ENCODE results near the gene KIRREL3.

Gene KIRREL3

DNA sequence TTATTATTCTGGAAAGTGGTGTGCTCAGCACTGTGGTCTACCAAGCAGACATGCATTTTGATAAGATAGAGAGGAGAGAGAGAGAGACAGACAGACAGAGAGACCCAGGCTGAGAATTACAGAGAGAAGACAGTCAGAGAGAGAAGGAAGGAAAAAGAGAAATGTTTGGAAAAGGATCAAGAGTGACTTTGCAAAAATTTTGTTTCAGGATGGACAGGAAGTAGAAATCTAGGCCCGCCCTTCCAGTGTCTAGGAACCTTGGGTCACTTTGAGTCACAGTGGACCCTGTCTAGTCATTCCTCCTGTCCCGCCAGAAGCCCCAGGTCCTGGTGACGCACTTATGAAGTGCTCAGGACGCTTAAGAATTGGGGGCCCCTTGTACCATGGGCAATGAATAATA is 478.4 kb downstream of the KIRREL3 start:
- no peak for DNase-seq

GRCh38 chr11:126521196-126521595 is 479.4 kb downstream of the KIRREL3 start:
- DNase-seq, result no peak

- DNase-seq, result no peak
Measured at GRCh38 chr11:126519764-126520734, 480.5 kb downstream of the KIRREL3 start.

DNA sequence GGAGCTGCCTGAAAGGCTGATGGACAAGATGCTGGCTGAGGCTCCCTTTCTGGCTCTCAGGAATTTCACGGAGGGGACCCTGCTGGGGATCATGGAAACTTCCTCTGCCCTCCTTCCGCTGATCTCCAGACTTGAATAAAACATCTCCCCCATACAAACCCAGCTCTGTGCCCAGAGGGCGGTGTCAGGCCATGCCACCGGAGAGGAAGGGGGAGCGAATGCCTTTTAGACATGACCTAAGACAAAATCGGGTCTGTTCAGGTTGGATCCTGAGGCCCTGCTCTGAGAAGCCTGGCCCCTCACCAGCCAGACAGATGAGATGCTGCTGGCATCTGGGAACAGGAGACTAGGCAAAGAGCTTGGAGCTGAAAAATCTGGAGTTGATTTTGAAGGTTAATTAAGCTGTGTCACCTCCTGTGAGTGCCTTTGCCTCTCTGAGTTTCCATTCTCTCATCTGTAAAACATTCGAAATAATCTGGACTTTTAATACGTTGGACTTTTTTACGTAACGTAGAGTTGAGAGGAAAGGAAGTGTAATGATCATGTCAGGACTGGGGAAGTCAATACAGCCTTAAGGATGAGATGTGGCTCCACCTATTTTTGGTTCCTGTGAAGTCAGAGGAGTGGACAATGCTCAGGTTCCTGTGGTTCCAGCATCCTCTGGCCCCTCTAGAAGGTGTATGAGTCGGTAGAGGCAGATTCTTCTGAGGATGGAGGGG is 481.4 kb downstream of the KIRREL3 start:
- DNase-seq, result no peak

DNA sequence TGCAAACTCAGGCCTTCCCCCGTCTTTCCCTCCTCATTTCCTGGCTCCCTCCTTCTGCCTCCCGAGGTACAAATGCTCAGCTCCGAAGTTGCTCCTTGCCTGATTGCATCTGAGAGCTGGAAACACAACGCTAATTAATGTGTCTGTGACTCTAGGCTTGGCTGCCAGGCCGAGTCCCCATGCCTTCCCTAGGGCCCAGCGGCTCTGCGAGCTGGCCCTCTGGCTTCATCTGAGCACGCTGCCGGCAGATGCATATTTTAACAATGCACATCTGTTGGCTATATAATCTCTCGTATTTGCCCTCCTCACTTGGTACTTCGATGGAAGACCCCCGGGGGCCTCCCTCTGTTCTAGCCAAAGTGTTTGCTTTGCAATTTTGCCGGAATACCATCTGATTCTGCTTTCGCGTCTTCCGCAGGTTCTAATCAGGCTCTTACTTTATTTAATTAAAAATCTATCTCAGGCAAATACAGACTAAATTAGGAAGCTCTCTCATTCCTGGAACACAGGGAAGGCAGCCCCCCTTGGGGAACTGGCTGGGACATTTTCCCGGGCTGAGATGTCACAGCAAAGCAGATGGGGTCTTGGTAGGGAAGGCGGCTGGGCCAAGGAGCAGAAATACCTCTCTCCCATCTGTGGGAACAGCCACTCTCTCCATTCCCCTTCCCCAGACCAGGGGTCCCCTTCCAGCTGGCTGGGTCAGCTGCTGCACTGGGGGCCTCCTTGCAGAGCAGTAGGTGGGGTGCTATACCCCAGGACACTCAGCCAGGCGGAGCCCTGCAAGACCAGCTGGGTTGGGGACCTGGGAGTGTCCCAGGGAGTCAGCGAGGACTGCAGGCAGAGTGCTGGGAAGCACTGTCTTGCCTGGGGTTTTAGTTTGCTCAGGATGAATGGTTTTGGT is 482.2 kb downstream of the KIRREL3 start:
- DNase-seq, result no peak

DNA sequence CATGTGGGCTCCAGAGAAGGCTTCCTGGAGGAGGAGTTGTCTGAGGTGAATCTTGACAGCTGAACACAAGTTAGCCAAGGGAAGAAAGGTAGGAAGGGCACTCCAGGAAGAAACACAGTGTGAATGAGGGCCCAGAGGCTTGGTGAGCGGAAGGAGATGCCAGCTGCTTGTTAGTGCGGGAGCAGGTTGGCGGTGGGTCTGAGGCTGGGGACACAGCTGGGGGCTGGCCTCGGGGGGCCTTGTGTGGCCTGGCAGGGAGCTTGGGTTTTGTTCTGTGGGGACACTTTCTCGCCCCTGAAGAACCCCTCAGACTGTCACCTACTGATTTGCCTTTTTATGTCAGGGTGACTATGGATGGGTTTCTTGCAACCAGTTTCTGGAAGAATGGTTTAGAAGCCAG is 485.1 kb downstream of the KIRREL3 start:
- DNase-seq, result no peak

GRCh38 chr11:126514061-126514693 is 486.4 kb downstream of the KIRREL3 start:
- DNase-seq, result no peak

- no peak for DNase-seq
Measured at GRCh38 chr11:126512741-126513715, 487.5 kb downstream of the KIRREL3 start.

DNA sequence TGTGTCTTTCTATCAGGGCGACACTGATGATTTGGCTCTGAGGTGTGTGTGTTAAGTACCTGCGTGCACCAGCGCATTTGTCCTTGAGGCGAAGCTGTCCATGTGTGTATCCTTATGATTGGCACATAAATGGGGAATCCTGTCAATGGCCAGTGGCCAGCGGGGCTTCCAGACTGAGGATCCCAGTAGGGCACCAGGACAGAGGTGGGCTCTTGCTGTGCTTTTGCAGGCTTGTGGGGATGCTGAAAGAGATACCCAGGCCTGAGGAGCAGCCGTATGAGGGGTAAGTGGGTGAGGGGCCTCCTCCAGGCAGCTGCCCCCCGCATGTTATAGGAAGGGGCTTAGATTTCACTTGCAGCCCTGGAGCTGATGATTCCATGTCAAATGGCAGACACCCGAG is 488.3 kb downstream of the KIRREL3 start:
- DNase-seq, result no peak

DNA sequence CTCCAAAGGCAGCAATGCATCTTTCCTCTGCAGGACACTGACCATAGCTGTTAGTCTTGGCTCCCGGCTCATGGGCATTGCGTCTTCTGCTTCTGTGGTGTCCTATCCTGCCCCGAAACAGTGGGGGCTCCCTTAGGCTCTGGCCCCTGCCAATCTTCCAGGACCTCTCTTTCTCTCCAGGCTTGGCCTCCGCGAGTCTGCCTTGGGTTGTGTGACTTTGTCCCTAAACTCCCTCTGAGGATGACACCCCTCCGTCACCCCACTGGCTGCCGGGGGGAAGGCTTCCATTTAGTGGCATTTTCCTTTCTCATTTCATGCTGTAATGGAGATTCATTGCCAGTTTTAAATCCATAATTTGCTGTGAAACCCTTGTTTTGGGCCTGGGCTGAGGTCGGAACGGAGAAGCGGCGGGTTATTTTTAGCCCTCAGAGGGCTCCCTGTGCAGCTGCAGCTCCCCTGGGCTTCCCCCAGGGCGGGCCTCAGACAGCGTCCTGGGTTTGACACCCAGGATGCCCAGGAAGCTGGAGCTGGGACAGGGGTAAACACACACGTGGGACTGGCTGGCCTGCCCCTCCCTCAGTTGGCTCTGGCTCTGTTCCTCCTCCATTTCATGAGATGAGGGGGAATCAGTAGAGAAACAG is 489.0 kb downstream of the KIRREL3 start:
- DNase-seq, result no peak

- no peak for DNase-seq
Measured at GRCh38 chr11:126510621-126511370, 489.8 kb downstream of the KIRREL3 start.

DNA sequence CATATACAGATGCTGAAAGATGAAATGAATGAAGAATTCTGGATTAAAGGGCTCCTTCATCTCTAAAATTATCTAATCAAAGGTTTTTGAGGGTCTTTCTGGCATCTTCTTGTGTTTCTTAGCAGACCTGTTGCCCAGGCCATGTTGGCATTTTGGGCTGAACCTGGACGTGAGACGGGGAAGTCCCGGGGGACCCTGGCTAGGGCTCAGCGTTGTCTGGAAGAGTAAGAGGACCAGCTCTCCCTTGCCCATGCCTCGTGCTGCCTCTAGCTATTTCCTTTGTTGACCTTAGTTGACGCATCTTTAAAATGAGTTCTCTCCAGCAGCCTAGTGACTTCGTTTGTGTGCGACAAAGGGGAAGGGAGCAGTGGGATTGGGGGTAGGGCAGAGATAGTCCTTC is 492.9 kb downstream of the KIRREL3 start:
- DNase-seq, result no peak

- no peak for DNase-seq
Measured at GRCh38 chr11:126506789-126507188, 493.8 kb downstream of the KIRREL3 start.

- DNase-seq, result no peak
Measured at GRCh38 chr11:126502982-126503381, 497.6 kb downstream of the KIRREL3 start.

DNA sequence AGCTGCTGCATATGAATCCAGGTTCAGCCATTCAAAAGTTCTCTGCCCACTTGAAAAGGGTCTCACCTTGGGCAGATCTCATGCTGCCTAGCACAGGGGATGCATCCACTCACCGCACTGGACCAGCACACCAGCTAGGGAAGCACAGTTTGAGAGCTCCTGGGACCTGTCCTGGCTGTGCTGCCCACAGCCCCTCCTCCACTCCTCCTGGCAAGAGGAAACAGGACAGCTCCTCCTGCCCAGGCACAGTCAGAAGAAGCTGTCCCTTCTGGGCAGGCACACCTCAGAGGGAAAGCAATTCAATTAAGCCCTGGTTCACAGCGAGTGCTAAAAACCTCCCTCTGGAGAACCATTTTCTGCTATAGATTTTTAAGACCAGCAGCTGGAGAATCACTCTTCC is 498.4 kb downstream of the KIRREL3 start:
- no peak for DNase-seq

DNA sequence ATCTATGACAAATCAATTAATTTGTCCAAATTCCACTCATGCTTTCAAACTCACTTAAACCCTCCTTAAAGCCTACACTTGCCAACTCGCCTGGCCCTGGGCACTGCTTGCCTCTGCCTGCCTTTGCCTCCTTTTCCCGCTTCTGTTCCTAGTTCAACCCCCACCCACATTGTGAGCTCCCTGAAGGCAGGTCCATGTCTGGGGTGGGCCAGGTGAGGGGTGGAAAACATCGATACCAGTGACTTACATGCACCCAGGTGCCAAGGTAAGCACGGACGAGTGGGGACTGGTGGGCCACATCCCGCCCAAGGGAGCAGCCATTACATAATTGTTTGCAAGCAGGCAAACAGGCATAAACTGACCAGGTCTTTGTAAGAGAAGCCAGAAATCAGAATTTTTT is 498.9 kb downstream of the KIRREL3 start:
- DNase-seq, result no peak

GRCh38 chr11:126500981-126501380 is 499.6 kb downstream of the KIRREL3 start:
- DNase-seq, result no peak

DNA sequence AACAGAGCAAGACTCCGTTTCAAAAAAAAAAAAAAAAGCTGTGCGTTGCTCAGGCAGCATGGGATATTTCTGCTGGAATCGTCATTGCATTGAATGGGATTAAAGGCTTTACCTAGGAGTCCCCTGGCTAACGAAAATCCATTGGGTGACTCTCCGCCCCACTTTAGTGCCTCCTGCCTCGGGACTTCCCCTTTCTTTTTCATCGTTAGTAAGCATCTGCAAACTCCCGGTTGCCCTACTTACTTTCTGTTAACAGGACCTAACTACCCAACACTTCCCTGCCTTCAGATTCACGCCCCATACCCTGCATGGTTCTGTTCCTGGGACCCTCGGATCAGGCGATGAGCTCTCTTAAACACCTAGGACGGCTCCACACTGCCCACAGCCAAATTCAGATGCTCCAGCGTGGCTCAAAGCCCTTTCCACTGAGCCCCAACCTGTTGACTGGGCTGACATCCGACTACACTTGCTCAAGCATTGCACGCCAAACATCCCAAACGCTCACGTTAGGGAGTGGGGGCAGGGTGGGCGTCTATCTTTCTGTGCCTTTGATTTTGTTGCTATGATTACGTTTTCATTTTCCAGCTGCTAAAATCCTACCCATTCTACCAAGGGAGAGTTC is 501.3 kb downstream of the KIRREL3 start:
- no peak for DNase-seq

GRCh38 chr11:126498281-126498680 is 502.3 kb downstream of the KIRREL3 start:
- DNase-seq, result no peak

All from NCI-H1930 (cell line).